Stimulated activated naive CD4-positive, alpha-beta T cell (primary cell): ENCODE measurements around the gene ABR.
A peak's percentile ranks its signal among the peaks of the same experiment; 100 is the strongest.
"Not testable (repeated sequence)": the region's sequence is repeated elsewhere in the genome, so short reads cannot be mapped to it uniquely, and the experiment has no call there.

Experiments
- DNase-seq, 6 experiments: peaks; one replicate each; lab custom pipeline; 2025; lab: John Stamatoyannopoulos, UW

The ABR gene

GRCh38 chr17:1120596-1121441, 59.0 kb downstream of the ABR start:
- no peak for DNase-seq

GRCh38 chr17:1119924-1120323, 59.9 kb downstream of the ABR start:
- DNase-seq: no peak

- no peak for DNase-seq
Measured at GRCh38 chr17:1116602-1117001, 63.2 kb downstream of the ABR start.

- no peak for DNase-seq
Measured at GRCh38 chr17:1112875-1113274, 66.9 kb downstream of the ABR start.

- DNase-seq: no peak
Measured at GRCh38 chr17:1111599-1112443, 68.0 kb downstream of the ABR start.

GRCh38 chr17:1110862-1111598, 68.8 kb downstream of the ABR start:
- no peak for DNase-seq

- no peak for DNase-seq
Measured at GRCh38 chr17:1110541-1110861, 69.3 kb downstream of the ABR start.

- peak in 3 of 6 experiments; percentile 42 to 61 (median 45) for DNase-seq
Measured at GRCh38 chr17:1109606-1110540, 69.9 kb downstream of the ABR start.

GRCh38 chr17:1108765-1109605, 70.8 kb downstream of the ABR start:
- DNase-seq: peak; percentile 48 to 87 (median 71)

GRCh38 chr17:1108478-1108764, 71.4 kb downstream of the ABR start:
- DNase-seq: peak in 2 of 6 experiments; percentile 34 to 37

- DNase-seq: peak in 2 of 6 experiments; percentile 9 to 42
Measured at GRCh38 chr17:1107777-1108477, 71.9 kb downstream of the ABR start.

GRCh38 chr17:1107083-1107776, 72.6 kb downstream of the ABR start:
- DNase-seq: no peak

GRCh38 chr17:1104222-1104621, 75.6 kb downstream of the ABR start:
- no peak for DNase-seq

- no peak for DNase-seq
Measured at GRCh38 chr17:1100382-1100781, 79.4 kb downstream of the ABR start.

GRCh38 chr17:1099242-1099641, 80.5 kb downstream of the ABR start:
- no peak for DNase-seq

GRCh38 chr17:1097972-1098744, 81.6 kb downstream of the ABR start:
- DNase-seq: not testable (repeated sequence)

- no peak for DNase-seq
Measured at GRCh38 chr17:1096215-1096614, 83.6 kb downstream of the ABR start.

- DNase-seq: no peak
Measured at GRCh38 chr17:1095853-1096173, 84.0 kb downstream of the ABR start.
